ENCODE data around the gene SYCP1. TPM values are rescaled to one million over a fixed set of nuclear protein-coding genes. Genes with fewer than 3 reads are reported as not detected.
A peak's percentile ranks its signal among the peaks of the same experiment; 100 is the strongest.

Gene SYCP1
- total and polyA plus RNA-seq, 10 of the 15 experiments (the other 5 are each of a cell fraction or from before 2014, with no cell fraction given): not detected

DNA sequence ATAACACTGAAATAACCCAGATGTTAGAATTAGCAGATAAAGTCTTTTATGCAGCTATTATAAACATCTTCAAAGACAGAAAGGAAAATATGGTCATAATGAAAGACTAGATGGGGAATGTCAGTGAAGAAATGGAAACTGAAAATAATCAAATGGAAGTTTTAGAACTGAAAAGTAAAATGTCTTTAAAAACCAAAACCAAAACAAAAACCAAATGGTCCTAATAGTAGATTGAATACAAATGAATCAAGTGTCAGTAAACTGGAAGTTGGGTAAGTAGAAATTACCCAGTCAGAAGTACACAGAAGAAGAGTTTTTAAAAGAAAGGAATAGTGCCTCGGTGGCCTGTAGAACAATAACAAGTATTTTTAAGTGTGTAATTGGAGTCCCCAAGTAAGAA, 72.7 kb downstream of the SYCP1 start:
- Histone ChIP-seq H3K27me3 (replicated peaks in 1 of 2; ENCODE audit: control insufficient read depth in 2 of 2, insufficient read depth in 2 of 2, low read length in 1 of 2) (no peaks in the 10 kb centered on the region), H4K20me1 (ENCODE audit: control insufficient read depth, insufficient read depth) (no peaks in the 10 kb centered on the region), H3K9ac (ENCODE audit: control insufficient read depth, insufficient read depth, low read length) (no peak overlapping the region), H3K27ac (ENCODE audit: control insufficient read depth, insufficient read depth) (no peak overlapping the region), H3K9me3 (replicated peaks; ENCODE audit: control insufficient read depth, insufficient read depth, low read length) (no peaks in the 10 kb centered on the region; the same call in 2 of the 3 replicates), H3K36me3 (ENCODE audit: control insufficient read depth in 2 of 2, insufficient read depth in 2 of 2, low read length in 1 of 2) (no peaks in the 10 kb centered on the region), H3K4me2 (ENCODE audit: control insufficient read depth, insufficient read depth) (0 out of 2 replicates have a peak overlapping the region, but pooled peaks have one; percentile 13), H3K79me2 (ENCODE audit: control insufficient read depth, insufficient read depth, low read length) (no peaks in the 10 kb centered on the region), H2AFZ (ENCODE audit: control insufficient read depth, low read depth, low read length) (no peak overlapping the region), H3K4me1 (ENCODE audit: control insufficient read depth, insufficient read depth, low read length) (no peaks in the 10 kb centered on the region), H3K4me3 (no peak overlapping the region)
- ChIA-PET RAD21 (ENCODE audit: unreplicated experiment) (no interaction called here), SMC1A (ENCODE audit: uncharacterized antibody, unreplicated experiment) (interaction anchor here (0.7 kb wide), 1 partner anchor 74 kb away, joined by 4 read pairs; no protein-coding TSS in a partner anchor), CTCF (no interaction called here), POLR2A (no interaction called here)
- ATAC-seq: no peak
- in situ Hi-C loops (cut with MboI): no loop called here
- intact Hi-C loops (cut with micrococcal nuclease; ENCODE audit: unreplicated experiment): no loop called here
- FAIRE-seq: no peak
- no TSS peak for BruUV-seq (replicated peaks)
- no peak for DNase-seq (ENCODE audit: low read depth, low spot score)
- WGBS (ENCODE audit: insufficient coverage, insufficient replicate concordance, low lambda C conversion rate, missing lambda C conversion rate): 55% methylated on average over 1 of the region's 1 CpG
- TF ChIP-seq ASH2L (IDR thresholded peaks at IDR 0.05; ENCODE audit: borderline replicate concordance, low read depth) (no peak), POLR2A (IDR thresholded peaks at IDR 0.05; ENCODE audit: low read depth, low read length) (no peak), TBL1XR1 (IDR thresholded peaks at IDR 0.05; ENCODE audit: low read depth, low read length) (no peak), ZBTB4 (CRISPR knock-in tag; IDR thresholded peaks at IDR 0.05) (no peak), POLR2AphosphoS5 (IDR thresholded peaks at IDR 0.05; ENCODE audit: low read length) (no peak), JUNB (IDR thresholded peaks at IDR 0.05) (no peak), ZNF207 (IDR thresholded peaks at IDR 0.05; ENCODE audit: borderline replicate concordance) (no peak), RBBP5 (conservative IDR thresholded peaks at IDR 0.05) (no peak), TCF12 (IDR thresholded peaks at IDR 0.05; ENCODE audit: low read depth, low read length) (no peak), KAT2A (conservative IDR thresholded peaks at IDR 0.05; ENCODE audit: control insufficient read depth, low read depth, low read length) (no peak)
- TF ChIP-seq, protein P1, sequence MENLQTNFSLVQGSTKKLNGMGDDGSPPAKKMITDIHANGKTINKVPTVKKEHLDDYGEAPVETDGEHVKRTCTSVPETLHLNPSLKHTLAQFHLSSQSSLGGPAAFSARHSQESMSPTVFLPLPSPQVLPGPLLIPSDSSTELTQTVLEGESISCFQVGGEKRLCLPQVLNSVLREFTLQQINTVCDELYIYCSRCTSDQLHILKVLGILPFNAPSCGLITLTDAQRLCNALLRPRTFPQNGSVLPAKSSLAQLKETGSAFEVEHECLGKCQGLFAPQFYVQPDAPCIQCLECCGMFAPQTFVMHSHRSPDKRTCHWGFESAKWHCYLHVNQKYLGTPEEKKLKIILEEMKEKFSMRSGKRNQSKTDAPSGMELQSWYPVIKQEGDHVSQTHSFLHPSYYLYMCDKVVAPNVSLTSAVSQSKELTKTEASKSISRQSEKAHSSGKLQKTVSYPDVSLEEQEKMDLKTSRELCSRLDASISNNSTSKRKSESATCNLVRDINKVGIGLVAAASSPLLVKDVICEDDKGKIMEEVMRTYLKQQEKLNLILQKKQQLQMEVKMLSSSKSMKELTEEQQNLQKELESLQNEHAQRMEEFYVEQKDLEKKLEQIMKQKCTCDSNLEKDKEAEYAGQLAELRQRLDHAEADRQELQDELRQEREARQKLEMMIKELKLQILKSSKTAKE (IDR thresholded peaks at IDR 0.05; ENCODE audit: low read depth, poor library complexity, severe bottlenecking): no peak
- TF ChIP-seq, protein P2, sequence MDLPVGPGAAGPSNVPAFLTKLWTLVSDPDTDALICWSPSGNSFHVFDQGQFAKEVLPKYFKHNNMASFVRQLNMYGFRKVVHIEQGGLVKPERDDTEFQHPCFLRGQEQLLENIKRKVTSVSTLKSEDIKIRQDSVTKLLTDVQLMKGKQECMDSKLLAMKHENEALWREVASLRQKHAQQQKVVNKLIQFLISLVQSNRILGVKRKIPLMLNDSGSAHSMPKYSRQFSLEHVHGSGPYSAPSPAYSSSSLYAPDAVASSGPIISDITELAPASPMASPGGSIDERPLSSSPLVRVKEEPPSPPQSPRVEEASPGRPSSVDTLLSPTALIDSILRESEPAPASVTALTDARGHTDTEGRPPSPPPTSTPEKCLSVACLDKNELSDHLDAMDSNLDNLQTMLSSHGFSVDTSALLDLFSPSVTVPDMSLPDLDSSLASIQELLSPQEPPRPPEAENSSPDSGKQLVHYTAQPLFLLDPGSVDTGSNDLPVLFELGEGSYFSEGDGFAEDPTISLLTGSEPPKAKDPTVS (IDR thresholded peaks at IDR 0.05; ENCODE audit: low read depth, low read length): no peak
- TF ChIP-seq, protein P3, sequence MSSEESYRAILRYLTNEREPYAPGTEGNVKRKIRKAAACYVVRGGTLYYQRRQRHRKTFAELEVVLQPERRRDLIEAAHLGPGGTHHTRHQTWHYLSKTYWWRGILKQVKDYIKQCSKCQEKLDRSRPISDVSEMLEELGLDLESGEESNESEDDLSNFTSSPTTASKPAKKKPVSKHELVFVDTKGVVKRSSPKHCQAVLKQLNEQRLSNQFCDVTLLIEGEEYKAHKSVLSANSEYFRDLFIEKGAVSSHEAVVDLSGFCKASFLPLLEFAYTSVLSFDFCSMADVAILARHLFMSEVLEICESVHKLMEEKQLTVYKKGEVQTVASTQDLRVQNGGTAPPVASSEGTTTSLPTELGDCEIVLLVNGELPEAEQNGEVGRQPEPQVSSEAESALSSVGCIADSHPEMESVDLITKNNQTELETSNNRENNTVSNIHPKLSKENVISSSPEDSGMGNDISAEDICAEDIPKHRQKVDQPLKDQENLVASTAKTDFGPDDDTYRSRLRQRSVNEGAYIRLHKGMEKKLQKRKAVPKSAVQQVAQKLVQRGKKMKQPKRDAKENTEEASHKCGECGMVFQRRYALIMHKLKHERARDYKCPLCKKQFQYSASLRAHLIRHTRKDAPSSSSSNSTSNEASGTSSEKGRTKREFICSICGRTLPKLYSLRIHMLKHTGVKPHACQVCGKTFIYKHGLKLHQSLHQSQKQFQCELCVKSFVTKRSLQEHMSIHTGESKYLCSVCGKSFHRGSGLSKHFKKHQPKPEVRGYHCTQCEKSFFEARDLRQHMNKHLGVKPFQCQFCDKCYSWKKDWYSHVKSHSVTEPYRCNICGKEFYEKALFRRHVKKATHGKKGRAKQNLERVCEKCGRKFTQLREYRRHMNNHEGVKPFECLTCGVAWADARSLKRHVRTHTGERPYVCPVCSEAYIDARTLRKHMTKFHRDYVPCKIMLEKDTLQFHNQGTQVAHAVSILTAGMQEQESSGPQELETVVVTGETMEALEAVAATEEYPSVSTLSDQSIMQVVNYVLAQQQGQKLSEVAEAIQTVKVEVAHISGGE (CRISPR knock-in tag; IDR thresholded peaks at IDR 0.05): no peak
- TF ChIP-seq, protein P4, sequence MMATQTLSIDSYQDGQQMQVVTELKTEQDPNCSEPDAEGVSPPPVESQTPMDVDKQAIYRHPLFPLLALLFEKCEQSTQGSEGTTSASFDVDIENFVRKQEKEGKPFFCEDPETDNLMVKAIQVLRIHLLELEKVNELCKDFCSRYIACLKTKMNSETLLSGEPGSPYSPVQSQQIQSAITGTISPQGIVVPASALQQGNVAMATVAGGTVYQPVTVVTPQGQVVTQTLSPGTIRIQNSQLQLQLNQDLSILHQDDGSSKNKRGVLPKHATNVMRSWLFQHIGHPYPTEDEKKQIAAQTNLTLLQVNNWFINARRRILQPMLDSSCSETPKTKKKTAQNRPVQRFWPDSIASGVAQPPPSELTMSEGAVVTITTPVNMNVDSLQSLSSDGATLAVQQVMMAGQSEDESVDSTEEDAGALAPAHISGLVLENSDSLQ (IDR thresholded peaks at IDR 0.05): no peak
